Measurements from ENCODE around the gene LYL1. TPM values are rescaled to one million over a fixed set of nuclear protein-coding genes. Genes with fewer than 3 reads are reported as not detected.

Gene LYL1
- total and polyA plus RNA-seq, 9 of the 15 experiments (the other 6 are each of a cell fraction or from before 2014, with no cell fraction given) = 1.3 to 266 (median 34.0) TPM

DNA sequence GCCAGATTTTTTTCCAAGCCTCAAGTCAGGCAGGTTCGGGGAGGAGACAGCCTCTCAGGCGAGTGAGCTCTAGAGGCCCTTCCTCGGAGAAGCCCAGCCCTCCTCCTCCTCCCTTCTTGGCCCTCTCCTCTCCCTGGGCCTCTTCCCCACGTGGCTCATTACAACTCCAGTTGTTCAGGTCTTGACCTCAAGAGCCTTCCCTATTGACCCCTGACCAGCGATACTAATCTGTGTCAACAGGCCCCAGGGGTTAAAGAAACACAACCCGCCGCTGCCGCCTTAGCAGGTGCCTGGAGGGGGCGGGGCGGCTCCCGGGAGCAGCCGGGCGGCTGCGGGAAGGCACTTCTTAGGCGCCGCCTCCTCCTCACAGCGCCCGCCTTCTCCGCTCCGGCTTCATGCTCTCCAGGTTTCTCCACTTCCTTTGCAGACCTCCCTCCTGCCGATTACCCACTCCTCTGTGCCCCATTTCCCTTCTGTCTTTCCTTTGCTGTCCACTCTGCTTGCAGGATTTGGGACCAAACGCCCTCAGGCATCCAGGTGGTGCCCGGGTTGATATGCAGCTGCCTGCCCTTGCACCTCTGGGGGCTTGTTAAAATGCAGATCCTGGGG lies 51.0 kb downstream of the LYL1 start (continued):
- TF ChIP-seq MGA (IDR thresholded peaks at IDR 0.05) (no peak), LCOR (CRISPR knock-in tag; IDR thresholded peaks at IDR 0.05) (no peak), ZZZ3 (IDR thresholded peaks at IDR 0.05) (no peak), CREB1 (IDR thresholded peaks at IDR 0.05) (no peak), CREB1 (CRISPR knock-in tag; IDR thresholded peaks at IDR 0.05) (no peak), NFXL1 (CRISPR knock-in tag; IDR thresholded peaks at IDR 0.05) (no peak), EWSR1 (IDR thresholded peaks at IDR 0.05; ENCODE audit: borderline replicate concordance, low read depth, partially characterized antibody) (no peak)

All from K562 (cell line).